GM21786 (cell line): ENCODE measurements around the gene CD22.
A peak's percentile ranks its signal among the peaks of the same experiment; 100 is the strongest.

Experiments
- ATAC-seq: cut with Tn5 transposase; IDR thresholded peaks from one replicate; pipeline ENCODE4 v1.9.1; 2021; ENCODE audit not compliant: unreplicated experiment

CD22 gene

GRCh38 chr19:35340431-35340830 is 11.4 kb downstream of the CD22 start:
- ATAC-seq, result no peak

GRCh38 chr19:35341006-35341405 is 12.0 kb downstream of the CD22 start:
- ATAC-seq, result no peak

- no peak for ATAC-seq
Observed at GRCh38 chr19:35341565-35342225, 12.7 kb downstream of the CD22 start.

- no peak for ATAC-seq
Observed at GRCh38 chr19:35342430-35342829, 13.4 kb downstream of the CD22 start.

- ATAC-seq, result no peak
Observed at GRCh38 chr19:35344511-35345031, 15.6 kb downstream of the CD22 start.

GRCh38 chr19:35345671-35346111 is 16.7 kb downstream of the CD22 start:
- ATAC-seq, result no peak

- ATAC-seq, result no peak
Observed at GRCh38 chr19:35346193-35347052, 17.4 kb downstream of the CD22 start.

- peak; percentile 57 for ATAC-seq
Observed at GRCh38 chr19:35347171-35347929, 18.4 kb downstream of the CD22 start, which contains the start of gene FFAR1. FFAR1 (plus strand) TSS chr19:35347902; CDS start chr19:35351552, 3,650 bp downstream.

GRCh38 chr19:35347930-35348298 is 18.9 kb downstream of the CD22 start:
- no peak for ATAC-seq

- no peak for ATAC-seq
Observed at GRCh38 chr19:35348911-35349611, 20.1 kb downstream of the CD22 start.

GRCh38 chr19:35349614-35350521 is 20.9 kb downstream of the CD22 start:
- no peak for ATAC-seq

GRCh38 chr19:35350591-35350990 is 21.6 kb downstream of the CD22 start:
- no peak for ATAC-seq

- no peak for ATAC-seq
Observed at GRCh38 chr19:35351411-35352176, 22.6 kb downstream of the CD22 start.

GRCh38 chr19:35352177-35352447 is 23.1 kb downstream of the CD22 start:
- ATAC-seq, result no peak

GRCh38 chr19:35352448-35353304 is 23.7 kb downstream of the CD22 start:
- no peak for ATAC-seq

GRCh38 chr19:35353635-35354034 is 24.6 kb downstream of the CD22 start:
- no peak for ATAC-seq

GRCh38 chr19:35354898-35355297 is 25.9 kb downstream of the CD22 start:
- ATAC-seq, result no peak

GRCh38 chr19:35355791-35356460 is 26.9 kb downstream of the CD22 start:
- no peak for ATAC-seq
